Neuronal stem cell (in vitro differentiated cells): ENCODE measurements around the gene DENND2A.

ENCODE experiments used
- DNase-seq: peaks from one replicate; pipeline ENCODE4 v3.0.0-alpha.2; 2013; ENCODE audit warnings: low spot score
- H2AFZ ChIP-seq: one replicate; pipeline ENCODE4 v1.6.1; 2013; ENCODE audit warnings: mild to moderate bottlenecking, low read length, inconsistent platforms
- H2AK5ac ChIP-seq: 2 replicates; pipeline ENCODE4 v1.6.1; 2013; ENCODE audit warnings: low read depth, mild to moderate bottlenecking, inconsistent platforms, low read length, moderate library complexity, mixed read lengths
- H2BK120ac ChIP-seq: 2 replicates; pipeline ENCODE4 v1.6.1; 2013; ENCODE audit warnings: low read depth, mild to moderate bottlenecking, inconsistent platforms, low read length, moderate library complexity, mixed read lengths
- H2BK12ac ChIP-seq: one replicate; pipeline ENCODE4 v1.6.1; 2013; ENCODE audit warnings: low read length, inconsistent platforms
- H2BK15ac ChIP-seq: 2 replicates; pipeline ENCODE4 v1.6.1; 2013; ENCODE audit warnings: mild to moderate bottlenecking, low read length, inconsistent platforms, mixed read lengths
- H2BK5ac ChIP-seq: one replicate; pipeline ENCODE4 v1.6.1; 2013; ENCODE audit warnings: inconsistent platforms, mild to moderate bottlenecking, low read length, moderate library complexity
- H3K14ac ChIP-seq: one replicate; pipeline ENCODE4 v1.6.1; 2013; ENCODE audit warnings: low read length, inconsistent platforms
- H3K18ac ChIP-seq: 2 replicates; pipeline ENCODE4 v1.6.1; 2013; ENCODE audit warnings: low read length, inconsistent platforms
- H3K23ac ChIP-seq: 2 replicates; pipeline ENCODE4 v1.6.1; 2013; ENCODE audit warnings: low read depth, mild to moderate bottlenecking, mixed read lengths, low read length, inconsistent platforms; ENCODE audit not compliant: poor library complexity
- H3K27ac ChIP-seq: replicated peaks from 3 replicates; pipeline ENCODE4 v1.5.1; 2013; ENCODE audit warnings: low read length, inconsistent platforms
- H3K27me3 ChIP-seq, 3 experiments: 2 replicates each; pipeline ENCODE4 v1.6.1; 2013; ENCODE audit warnings: low read length in 3 of 3, mild to moderate bottlenecking in 2 of 3, inconsistent platforms in 1 of 3, low read depth in 1 of 3, mixed read lengths in 1 of 3, moderate library complexity in 1 of 3; ENCODE audit not compliant: control insufficient read depth in 3 of 3, insufficient read depth in 3 of 3
- H3K36me3 ChIP-seq, 2 donors: replicated peaks in 1 of 2; 2 replicates each; pipeline ENCODE4 v1.6.1; 2013; ENCODE audit warnings: low read length in 2 of 2; ENCODE audit not compliant: control insufficient read depth in 2 of 2, insufficient read depth in 2 of 2
- H3K4ac ChIP-seq: 2 replicates; pipeline ENCODE4 v1.6.1; 2013; ENCODE audit warnings: inconsistent platforms, mild to moderate bottlenecking, low read length, moderate library complexity
- H3K4me1 ChIP-seq, 2 donors: 1 replicate in 1 of 2; 2 replicates in 1 of 2; pipeline ENCODE4 v1.6.1; 2013; ENCODE audit warnings: low read length in 2 of 2, low read depth in 1 of 2; ENCODE audit not compliant: control insufficient read depth in 2 of 2, insufficient read depth in 1 of 2
- H3K4me2 ChIP-seq: one replicate; pipeline ENCODE4 v1.6.1; 2013; ENCODE audit warnings: mild to moderate bottlenecking, low read length, inconsistent platforms; ENCODE audit not compliant: insufficient read depth, poor library complexity, severe bottlenecking
- H3K4me3 ChIP-seq, 2 donors: 2 replicates each; pipeline ENCODE4 v1.5.1; 2013; ENCODE audit warnings: low read length in 2 of 2, mild to moderate bottlenecking in 2 of 2, inconsistent platforms in 1 of 2, moderate library complexity in 1 of 2
- H3K79me1 ChIP-seq: one replicate; pipeline ENCODE4 v1.6.1; 2013; ENCODE audit warnings: low read depth, mild to moderate bottlenecking, inconsistent platforms, low read length, moderate library complexity
- H3K9ac ChIP-seq: one replicate; pipeline ENCODE4 v1.6.1; 2013; ENCODE audit warnings: mild to moderate bottlenecking, low read depth, low read length, inconsistent platforms; ENCODE audit not compliant: poor library complexity
- H3K9me3 ChIP-seq, 2 donors: replicated peaks in 1 of 2; 2 replicates each; pipeline versions ENCODE3 to v1.6.1; 2013; ENCODE audit warnings: low read length in 2 of 2, mild to moderate bottlenecking in 2 of 2, inconsistent platforms in 1 of 2, low read depth in 1 of 2, mixed read lengths in 1 of 2, moderate library complexity in 1 of 2; ENCODE audit not compliant: control insufficient read depth in 2 of 2, insufficient read depth in 1 of 2
- H4K8ac ChIP-seq: one replicate; pipeline ENCODE4 v1.6.1; 2013; ENCODE audit warnings: low read depth, mild to moderate bottlenecking, inconsistent platforms, low read length, moderate library complexity
- H4K91ac ChIP-seq: one replicate; pipeline ENCODE4 v1.6.1; 2013; ENCODE audit warnings: low read length, low read depth, mild to moderate bottlenecking, inconsistent platforms; ENCODE audit not compliant: poor library complexity
- WGBS, 2 donors: extraction: QIAGEN DNeasy Blood & Tissue Kit; methylation state at CpG; one replicate each; pipeline ENCODE4 v1.1.7; 2013; ENCODE audit warnings: missing lambda C conversion rate in 2 of 2, mixed read lengths in 1 of 2; ENCODE audit not compliant: insufficient read length in 2 of 2, insufficient replicate concordance in 1 of 2; ENCODE audit errors: extremely low coverage in 2 of 2; 5-methylcytosine and 5-hydroxymethylcytosine counted together

The DENND2A gene

DNA sequence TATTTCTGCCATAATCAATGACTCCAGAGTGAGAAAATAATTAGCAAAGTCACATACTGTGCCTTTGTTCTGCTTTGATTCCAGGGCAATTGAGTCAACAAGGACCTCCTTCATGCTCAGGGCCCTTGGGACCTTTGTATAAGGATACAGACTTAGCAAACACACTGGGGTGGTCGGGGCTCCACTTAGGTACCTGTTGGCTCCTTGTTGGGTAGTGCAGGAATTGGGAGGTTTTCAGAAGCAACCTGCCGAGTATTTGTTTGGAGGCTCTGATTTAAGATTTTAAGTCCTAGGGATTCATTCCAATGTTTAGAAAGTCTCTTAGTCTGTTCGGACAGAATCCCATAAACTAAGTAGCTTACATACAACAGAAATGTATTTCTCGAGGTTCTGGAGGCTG, 35.1 kb upstream of the DENND2A start:
- Histone ChIP-seq H3K4me2 (no peak overlapping the region), H4K91ac (no peak overlapping the region), H2BK12ac (no peak overlapping the region), H3K9me3 (peaks cover 0 to 2% of the 10 kb centered on the region in 2 donors), H3K79me1 (no peaks in the 10 kb centered on the region), H3K36me3 (peaks cover 0 to 5% of the 10 kb centered on the region in 2 donors), H3K14ac (no peak overlapping the region), H2BK120ac (no peak overlapping the region), H3K9ac (no peak overlapping the region), H4K8ac (no peak overlapping the region), H2AK5ac (no peak overlapping the region), H2BK15ac (no peak overlapping the region), H3K4ac (no peak overlapping the region), H3K23ac (no peak overlapping the region), H3K4me3 (no peak overlapping the region), H3K4me1 (peaks cover 4 to 10% of the 10 kb centered on the region in 2 donors), H2AFZ (no peak overlapping the region), H2BK5ac (no peak overlapping the region), H3K27me3 (peaks cover 0 to 12% (median 0%) of the 10 kb centered on the region in 3 experiments), H3K18ac (no peak overlapping the region), H3K27ac (no peak overlapping the region)
- WGBS, 2 donors: no CpG with 5 or more reads among the region's 4 CpGs
- no peak for DNase-seq

- no peak overlapping the region for H3K4me2 ChIP-seq
- peak; percentile 27 for DNase-seq
Measured at GRCh38 chr7:140674899-140675701, 34.5 kb upstream of the DENND2A start.

GRCh38 chr7:140674356-140674800, 33.8 kb upstream of the DENND2A start:
- DNase-seq: no peak
- H3K27ac ChIP-seq: no peak overlapping the region
- H3K9me3 ChIP-seq: peaks cover 0 to 2% of the 10 kb centered on the region in 2 donors
- H3K14ac ChIP-seq: no peak overlapping the region
- H3K18ac ChIP-seq: no peak overlapping the region
- peaks cover 0 to 12% (median 0%) of the 10 kb centered on the region in 3 experiments for H3K27me3 ChIP-seq
- H3K4me2 ChIP-seq: no peak overlapping the region
- H3K23ac ChIP-seq: no peak overlapping the region
- H3K4me3 ChIP-seq: no peak overlapping the region
- peaks cover 4 to 10% of the 10 kb centered on the region in 2 donors for H3K4me1 ChIP-seq
- H3K36me3 ChIP-seq: peaks cover 0 to 5% of the 10 kb centered on the region in 2 donors
- no CpG with 5 or more reads among the region's 5 CpGs for WGBS, 2 donors
- H4K91ac ChIP-seq: no peak overlapping the region
- no peak overlapping the region for H2BK15ac ChIP-seq
- no peak overlapping the region for H3K4ac ChIP-seq
- no peak overlapping the region for H3K9ac ChIP-seq
- no peak overlapping the region for H2BK120ac ChIP-seq
- no peak overlapping the region for H2AFZ ChIP-seq
- H4K8ac ChIP-seq: no peak overlapping the region
- H2AK5ac ChIP-seq: no peak overlapping the region
- H2BK12ac ChIP-seq: no peak overlapping the region
- H2BK5ac ChIP-seq: no peak overlapping the region
- no peaks in the 10 kb centered on the region for H3K79me1 ChIP-seq

More at GRCh38 chr7:140674899-140675701, 34.5 kb upstream of the DENND2A start:
- WGBS, 2 donors: no CpG with 5 or more reads among the region's 8 CpGs
- Histone ChIP-seq H3K4me3 (no peak overlapping the region), H2AK5ac (no peak overlapping the region), H3K36me3 (peaks cover 0 to 5% of the 10 kb centered on the region in 2 donors), H3K27me3 (peaks cover 0 to 12% (median 0%) of the 10 kb centered on the region in 3 experiments), H3K18ac (no peak overlapping the region), H3K4me1 (peaks cover 4 to 10% of the 10 kb centered on the region in 2 donors), H3K14ac (no peak overlapping the region), H3K23ac (no peak overlapping the region), H2BK15ac (no peak overlapping the region), H2BK120ac (no peak overlapping the region), H3K9ac (no peak overlapping the region), H3K4ac (no peak overlapping the region), H4K8ac (no peak overlapping the region), H3K79me1 (no peaks in the 10 kb centered on the region), H3K27ac (no peak overlapping the region), H4K91ac (no peak overlapping the region), H2BK12ac (no peak overlapping the region), H2BK5ac (no peak overlapping the region), H2AFZ (no peak overlapping the region), H3K9me3 (peaks cover 0 to 2% of the 10 kb centered on the region in 2 donors)

DNA sequence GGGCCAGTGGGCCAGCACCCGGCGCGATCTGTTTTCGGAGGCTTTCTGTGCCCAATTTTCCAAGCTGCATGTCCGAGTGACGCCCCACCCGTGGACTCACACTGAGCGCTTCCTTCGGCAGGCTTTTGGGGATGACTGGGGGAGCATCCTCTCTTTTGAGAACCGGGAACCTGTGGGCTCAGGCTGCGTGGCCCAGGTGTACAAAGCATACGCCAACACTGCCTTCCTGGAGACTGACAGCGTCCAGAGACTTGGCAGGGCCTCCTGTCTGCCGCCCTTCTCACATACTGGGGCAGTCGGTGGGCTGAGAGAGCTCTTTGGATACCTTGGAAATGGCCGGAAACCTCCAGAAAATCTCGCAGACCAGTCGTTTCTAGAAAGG, 33.2 kb upstream of the DENND2A start:
- Histone ChIP-seq H3K9ac (peak overlapping the region; percentile 30), H3K4me1 (peaks cover 4 to 10% of the 10 kb centered on the region in 2 donors), H3K36me3 (peaks cover 0 to 2% of the 10 kb centered on the region in 2 donors), H2BK5ac (peak overlapping the region; percentile 42), H3K18ac (peak overlapping the region; percentile 25), H3K4me2 (peak overlapping the region; percentile 95), H2BK120ac (no peak overlapping the region), H2AFZ (peak overlapping the region; percentile 98), H3K27ac (no peak overlapping the region), H3K4ac (no peak overlapping the region), H3K23ac (peak overlapping the region; percentile 62), H3K4me3 (peak overlapping the region; percentile 51 to 84), H4K91ac (no peak overlapping the region), H4K8ac (no peak overlapping the region), H3K9me3 (peaks cover 0 to 2% of the 10 kb centered on the region in 2 donors), H2AK5ac (peak overlapping the region; percentile 79), H3K79me1 (no peaks in the 10 kb centered on the region), H2BK12ac (no peak overlapping the region), H3K14ac (peak overlapping the region; percentile 51), H3K27me3 (peaks cover 0 to 12% (median 0%) of the 10 kb centered on the region in 3 experiments), H2BK15ac (no peak overlapping the region)
- WGBS, 2 donors: no CpG with 5 or more reads among the region's 18 CpGs
- no peak for DNase-seq
